ENCODE measurements around the gene MSI2. TPM values are rescaled to one million over a fixed set of nuclear protein-coding genes. Genes with fewer than 3 reads are reported as not detected.

MSI2 gene
- polyA plus RNA-seq, 1 of the 3 experiments (the other 2 are of a cell fraction) = 24.1 TPM

GRCh38 chr17:57257895-57258851, 1.9 kb downstream of the MSI2 start:
- Histone ChIP-seq H4K20me1 (ENCODE audit: insufficient read depth) (no peaks in the 10 kb centered on the region), H3K9me2 (no peaks in the 10 kb centered on the region), H3K27me3 (ENCODE audit: insufficient read depth) (no peaks in the 10 kb centered on the region), H3F3A (replicated peaks; ENCODE audit: insufficient read depth) (peaks cover 14% of the 10 kb centered on the region), H3K36me3 (replicated peaks in 1 of 2; ENCODE audit: control insufficient read depth in 1 of 2, insufficient read depth in 2 of 2, low read length in 1 of 2) (peaks cover 20 to 41% of the 10 kb centered on the region in 2 experiments), H2AFZ (ENCODE audit: low read depth) (peak overlapping the region; percentile 72; the same call in 1 of the 2 replicates), H3K4me2 (peak overlapping the region; percentile 91), H3K9me3 (no peaks in the 10 kb centered on the region), H3K4me3 (ENCODE audit: low read depth in 2 of 2, low read length in 1 of 2) (peak overlapping the region; percentile 78 to 88), H3K79me2 (ENCODE audit: insufficient read depth) (peaks cover 35% of the 10 kb centered on the region), H3K27ac (ENCODE audit: low read depth in 2 of 2, low read length in 1 of 2) (peak overlapping the region; percentile 31 to 93; a peak in 3 of 4 replicates), H3K4me1 (ENCODE audit: control insufficient read depth in 1 of 2, insufficient read depth in 2 of 2, low read depth in 1 of 2, low read length in 1 of 2) (peaks cover 10 to 42% of the 10 kb centered on the region in 2 experiments; a peak in 3 of 4 replicates), H3K9ac (peak overlapping the region; percentile 78)
- ChIA-PET CTCF (interaction anchor here (0.6 to 2.1 kb wide), 15 partner anchors 12 to 575 kb away, joined by 3 to 13 read pairs (median 5); no protein-coding TSS in a partner anchor), POLR2A (interaction anchor here (0.6 to 2.3 kb wide), 7 partner anchors 12 to 555 kb away, joined by 3 to 11 read pairs (median 5); no protein-coding TSS in a partner anchor)
- WGBS (ENCODE audit: low lambda C conversion rate) = 10% methylated on average over 20 of the region's 20 CpGs
- TF ChIP-seq USF1 (IDR thresholded peaks at IDR 0.05; ENCODE audit: borderline replicate concordance, low read depth) = no peak
- TF ChIP-seq SMC3 (IDR thresholded peaks at IDR 0.05; ENCODE audit: low read depth, low read length) = no peak; the same call in 1 of the 2 replicates
- TF ChIP-seq ELF1 (IDR thresholded peaks at IDR 0.05) = no peak
- TF ChIP-seq FOXM1 (IDR thresholded peaks at IDR 0.05; ENCODE audit: low read depth) = no peak
- TF ChIP-seq FOXJ3 (CRISPR knock-in tag; IDR thresholded peaks at IDR 0.05) = no peak
- TF ChIP-seq MXI1 (IDR thresholded peaks at IDR 0.05; ENCODE audit: low read depth, low read length) = peak; percentile 51; the same call in 1 of the 2 replicates
- DNase-seq = no peak

DNA sequence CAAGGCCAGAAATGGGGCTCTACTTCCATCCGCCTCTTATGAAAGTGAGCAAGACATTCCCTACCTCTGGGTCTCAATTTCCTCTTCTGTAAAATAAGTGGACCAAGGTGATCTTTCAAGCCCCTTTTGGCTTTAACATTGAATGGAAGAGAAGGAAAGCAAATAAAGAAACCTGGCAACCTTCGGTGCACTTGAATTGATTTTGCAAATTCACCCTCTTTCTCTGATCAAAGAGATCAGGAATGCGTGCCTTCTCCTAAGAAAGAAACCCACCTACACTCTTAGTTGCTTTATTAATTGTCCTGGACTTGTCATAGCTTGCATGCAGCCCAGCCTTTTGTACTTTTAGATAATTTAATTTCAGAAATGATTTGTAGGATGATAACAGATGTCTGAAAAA, 3.0 kb downstream of the MSI2 start:
- Histone ChIP-seq H3K79me2 (ENCODE audit: insufficient read depth) (peaks cover 35% of the 10 kb centered on the region), H3K36me3 (replicated peaks in 1 of 2; ENCODE audit: control insufficient read depth in 1 of 2, insufficient read depth in 2 of 2, low read length in 1 of 2) (peaks cover 28 to 53% of the 10 kb centered on the region in 2 experiments), H3F3A (replicated peaks; ENCODE audit: insufficient read depth) (peaks cover 14% of the 10 kb centered on the region), H3K27ac (ENCODE audit: low read depth in 2 of 2, low read length in 1 of 2) (peak overlapping the region in 1 of 2 experiments; percentile 93; a peak in 2 of 4 replicates), H3K9me3 (no peaks in the 10 kb centered on the region), H4K20me1 (ENCODE audit: insufficient read depth) (no peaks in the 10 kb centered on the region), H3K27me3 (ENCODE audit: insufficient read depth) (no peaks in the 10 kb centered on the region), H3K9ac (no peak overlapping the region; the same call in 1 of the 2 replicates), H3K9me2 (no peaks in the 10 kb centered on the region), H3K4me1 (ENCODE audit: control insufficient read depth in 1 of 2, insufficient read depth in 2 of 2, low read depth in 1 of 2, low read length in 1 of 2) (peaks cover 10 to 46% of the 10 kb centered on the region in 2 experiments; a peak in 3 of 4 replicates), H2AFZ (ENCODE audit: low read depth) (no peak overlapping the region), H3K4me2 (peak overlapping the region; percentile 91), H3K4me3 (ENCODE audit: low read depth in 2 of 2, low read length in 1 of 2) (peak overlapping the region; percentile 78 to 88; a peak in 3 of 4 replicates)
- no peak for DNase-seq
- TF ChIP-seq RFX5 (IDR thresholded peaks at IDR 0.05; ENCODE audit: low read length) = no peak
- no peak for TF ChIP-seq EP300 (IDR thresholded peaks at IDR 0.05; ENCODE audit: borderline replicate concordance in 1 of 2, low read depth in 1 of 2, low read length in 1 of 2)
- TF ChIP-seq JUND (IDR thresholded peaks at IDR 0.05) = no peak
- no peak for TF ChIP-seq IRF3 (IDR thresholded peaks at IDR 0.05; ENCODE audit: low read depth, low read length)
- no peak for TF ChIP-seq GABPA (IDR thresholded peaks at IDR 0.05; ENCODE audit: low read depth)
- no peak for TF ChIP-seq MEF2A (IDR thresholded peaks at IDR 0.05; ENCODE audit: borderline replicate concordance, low read depth)
- no peak for TF ChIP-seq NFIC (IDR thresholded peaks at IDR 0.05; ENCODE audit: borderline replicate concordance)
- ChIA-PET POLR2A (interaction anchor here (2.6 kb wide), 1 partner anchor 11 kb away, joined by 13 read pairs; no protein-coding TSS in a partner anchor), CTCF (interaction anchor here (0.9 to 1.9 kb wide), 3 partner anchors 10 to 413 kb away, joined by 3 to 13 read pairs (median 12); no protein-coding TSS in a partner anchor)
- WGBS (ENCODE audit: low lambda C conversion rate) = 77% methylated on average over 3 of the region's 3 CpGs
